ENCODE measurements around the gene ESRRG.

ESRRG gene

GRCh38 chr1:216702170-216702569 is 21.1 kb downstream of the ESRRG start:
- DNase-seq = no peak

- DNase-seq = no peak
Measured at GRCh38 chr1:216700779-216701178, 22.4 kb downstream of the ESRRG start.

- no peak for DNase-seq
Measured at GRCh38 chr1:216691710-216692109, 31.5 kb downstream of the ESRRG start.

GRCh38 chr1:216690603-216691002 is 32.6 kb downstream of the ESRRG start:
- DNase-seq = no peak

- DNase-seq = no peak
Measured at GRCh38 chr1:216688127-216688657, 35.0 kb downstream of the ESRRG start.

GRCh38 chr1:216686860-216687766 is 36.1 kb downstream of the ESRRG start:
- DNase-seq = no peak

- DNase-seq = no peak
Measured at GRCh38 chr1:216682752-216683151, 40.5 kb downstream of the ESRRG start.

- DNase-seq = no peak
Measured at GRCh38 chr1:216679108-216679507, 44.1 kb downstream of the ESRRG start.

- DNase-seq = no peak
Measured at GRCh38 chr1:216670118-216670883, 52.9 kb downstream of the ESRRG start.

- DNase-seq = no peak
Measured at GRCh38 chr1:216666441-216666840, 56.8 kb downstream of the ESRRG start.

GRCh38 chr1:216665856-216666255 is 57.4 kb downstream of the ESRRG start:
- DNase-seq = no peak

- no peak for DNase-seq
Measured at GRCh38 chr1:216665406-216665805, 57.8 kb downstream of the ESRRG start.

- no peak for DNase-seq
Measured at GRCh38 chr1:216662681-216663080, 60.5 kb downstream of the ESRRG start.

- no peak for DNase-seq
Measured at GRCh38 chr1:216660561-216660960, 62.7 kb downstream of the ESRRG start.

GRCh38 chr1:216653001-216653400 is 70.2 kb downstream of the ESRRG start:
- DNase-seq = no peak

GRCh38 chr1:216651826-216652418 is 71.3 kb downstream of the ESRRG start:
- no peak for DNase-seq

GRCh38 chr1:216643176-216643575 is 80.1 kb downstream of the ESRRG start:
- no peak for DNase-seq

- no peak for DNase-seq
Measured at GRCh38 chr1:216641669-216642460, 81.4 kb downstream of the ESRRG start.

- no peak for DNase-seq
Measured at GRCh38 chr1:216640100-216640499, 83.1 kb downstream of the ESRRG start.

GRCh38 chr1:216632980-216633379 is 90.2 kb downstream of the ESRRG start:
- DNase-seq = no peak

- DNase-seq = no peak
Measured at GRCh38 chr1:216630532-216630931, 92.7 kb downstream of the ESRRG start.

GRCh38 chr1:216627252-216627651 is 96.0 kb downstream of the ESRRG start:
- DNase-seq = no peak
